Astrocyte of the cerebellum (primary cell): Measurements from ENCODE around the gene MAPK11.
A peak's percentile ranks its signal among the peaks of the same experiment; 100 is the strongest.

Experiments
- DNase-seq: peaks from one replicate; pipeline ENCODE4 v3.0.0-alpha.2; 2011; ENCODE audit warnings: low read depth
- H3K4me3 ChIP-seq: 2 replicates; pipeline ENCODE4 v1.5.1; 2011; ENCODE audit warnings: mild to moderate bottlenecking, low read depth, low read length, moderate library complexity
- in situ Hi-C: cut with HindIII; loops from 2 replicates; pipeline ENCODE4 v1.10.0; 2017; ENCODE audit warnings: low sequenced_read_pairs
- TF ChIP-seq, protein P1 (sequence below): IDR thresholded peaks from 2 replicates; pipeline ENCODE4 v1.5.1; 2012; ENCODE audit warnings: low read length, low read depth, moderate library complexity, mild to moderate bottlenecking; ENCODE audit errors: missing control alignments

The MAPK11 gene

GRCh38 chr22:50245214-50246072, 24.7 kb downstream of the MAPK11 start:
- H3K4me3 ChIP-seq = peak overlapping the region; percentile 98
- in situ Hi-C loops = no loop called here
- TF ChIP-seq, protein P1, sequence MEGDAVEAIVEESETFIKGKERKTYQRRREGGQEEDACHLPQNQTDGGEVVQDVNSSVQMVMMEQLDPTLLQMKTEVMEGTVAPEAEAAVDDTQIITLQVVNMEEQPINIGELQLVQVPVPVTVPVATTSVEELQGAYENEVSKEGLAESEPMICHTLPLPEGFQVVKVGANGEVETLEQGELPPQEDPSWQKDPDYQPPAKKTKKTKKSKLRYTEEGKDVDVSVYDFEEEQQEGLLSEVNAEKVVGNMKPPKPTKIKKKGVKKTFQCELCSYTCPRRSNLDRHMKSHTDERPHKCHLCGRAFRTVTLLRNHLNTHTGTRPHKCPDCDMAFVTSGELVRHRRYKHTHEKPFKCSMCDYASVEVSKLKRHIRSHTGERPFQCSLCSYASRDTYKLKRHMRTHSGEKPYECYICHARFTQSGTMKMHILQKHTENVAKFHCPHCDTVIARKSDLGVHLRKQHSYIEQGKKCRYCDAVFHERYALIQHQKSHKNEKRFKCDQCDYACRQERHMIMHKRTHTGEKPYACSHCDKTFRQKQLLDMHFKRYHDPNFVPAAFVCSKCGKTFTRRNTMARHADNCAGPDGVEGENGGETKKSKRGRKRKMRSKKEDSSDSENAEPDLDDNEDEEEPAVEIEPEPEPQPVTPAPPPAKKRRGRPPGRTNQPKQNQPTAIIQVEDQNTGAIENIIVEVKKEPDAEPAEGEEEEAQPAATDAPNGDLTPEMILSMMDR = no peak
- DNase-seq = no peak

GRCh38 chr22:50244420-50245213, 25.6 kb downstream of the MAPK11 start, which contains the start of gene TUBGCP6:
TUBGCP6 (minus strand) TSS chr22:50245023; CDS start chr22:50244459, 564 bp downstream.
- peak; percentile 76 for DNase-seq
- TF ChIP-seq, protein P1 = peak; percentile 24
- H3K4me3 ChIP-seq = peak within 1 kb of the TSS; percentile 98
- in situ Hi-C loops = no loop called here

- DNase-seq = no peak
- H3K4me3 ChIP-seq = peak overlapping the region; percentile 98
- TF ChIP-seq, protein P1 = no peak
- in situ Hi-C loops = no loop called here
These were observed 26.3 kb downstream of the MAPK11 start for GRCh38 chr22:50243685-50244419.

DNA sequence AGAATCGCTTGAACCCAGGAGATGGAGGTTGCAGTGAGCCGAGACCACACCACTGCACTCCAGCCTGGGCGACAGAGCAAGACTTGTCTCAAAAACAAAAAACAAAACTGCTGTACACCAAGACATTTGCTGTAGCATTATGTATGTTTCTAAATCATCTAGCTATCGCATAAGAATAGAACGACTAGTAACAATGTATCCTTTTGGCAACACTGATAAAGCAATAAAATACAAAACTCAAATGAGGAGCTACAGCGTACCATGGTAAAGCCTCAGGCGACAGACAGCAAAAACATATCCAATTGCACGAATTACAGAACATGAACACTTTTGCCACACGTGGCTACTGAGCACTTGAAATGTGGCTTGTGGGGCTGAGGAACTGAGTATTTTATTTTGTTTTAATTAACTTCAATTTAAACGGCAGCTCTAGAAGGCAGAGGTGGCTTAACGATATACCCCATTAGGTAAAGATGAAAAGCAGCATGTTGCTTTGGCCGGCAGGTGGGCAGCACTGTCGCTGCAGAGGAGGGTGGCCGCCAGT, 27.7 kb downstream of the MAPK11 start:
- TF ChIP-seq, protein P1 = no peak
- DNase-seq = no peak
- in situ Hi-C loops = no loop called here
- peak overlapping the region; percentile 98 for H3K4me3 ChIP-seq

DNA sequence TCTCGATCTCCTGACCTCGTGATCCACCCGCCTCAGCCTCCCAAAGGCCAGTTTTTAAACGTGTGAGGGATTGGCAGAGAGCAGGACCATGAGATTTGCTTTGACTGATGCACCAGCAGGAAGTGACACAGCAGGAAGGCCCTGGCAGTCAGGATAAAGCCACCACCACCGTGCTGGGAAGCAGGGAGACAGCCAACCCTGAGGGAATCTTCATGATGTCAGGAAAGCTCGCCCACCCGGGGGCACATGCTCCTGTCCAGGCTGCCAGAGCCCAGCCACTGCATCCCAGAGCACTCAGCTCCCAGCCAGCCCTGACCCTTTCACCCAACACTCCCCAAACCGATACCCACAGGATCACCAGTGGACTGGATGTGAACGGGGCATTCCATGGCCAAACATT, 31.4 kb downstream of the MAPK11 start:
- H3K4me3 ChIP-seq = no peak overlapping the region
- no peak for DNase-seq
- in situ Hi-C loops = no loop called here
- TF ChIP-seq, protein P1 = no peak
